ENCODE results near the gene TCF7. TPM values are rescaled to one million over a fixed set of nuclear protein-coding genes. Genes with fewer than 3 reads are reported as not detected.

Gene TCF7
- total RNA-seq, 2 experiments from 2014 or later, result 0.97 to 1.1 TPM

DNA sequence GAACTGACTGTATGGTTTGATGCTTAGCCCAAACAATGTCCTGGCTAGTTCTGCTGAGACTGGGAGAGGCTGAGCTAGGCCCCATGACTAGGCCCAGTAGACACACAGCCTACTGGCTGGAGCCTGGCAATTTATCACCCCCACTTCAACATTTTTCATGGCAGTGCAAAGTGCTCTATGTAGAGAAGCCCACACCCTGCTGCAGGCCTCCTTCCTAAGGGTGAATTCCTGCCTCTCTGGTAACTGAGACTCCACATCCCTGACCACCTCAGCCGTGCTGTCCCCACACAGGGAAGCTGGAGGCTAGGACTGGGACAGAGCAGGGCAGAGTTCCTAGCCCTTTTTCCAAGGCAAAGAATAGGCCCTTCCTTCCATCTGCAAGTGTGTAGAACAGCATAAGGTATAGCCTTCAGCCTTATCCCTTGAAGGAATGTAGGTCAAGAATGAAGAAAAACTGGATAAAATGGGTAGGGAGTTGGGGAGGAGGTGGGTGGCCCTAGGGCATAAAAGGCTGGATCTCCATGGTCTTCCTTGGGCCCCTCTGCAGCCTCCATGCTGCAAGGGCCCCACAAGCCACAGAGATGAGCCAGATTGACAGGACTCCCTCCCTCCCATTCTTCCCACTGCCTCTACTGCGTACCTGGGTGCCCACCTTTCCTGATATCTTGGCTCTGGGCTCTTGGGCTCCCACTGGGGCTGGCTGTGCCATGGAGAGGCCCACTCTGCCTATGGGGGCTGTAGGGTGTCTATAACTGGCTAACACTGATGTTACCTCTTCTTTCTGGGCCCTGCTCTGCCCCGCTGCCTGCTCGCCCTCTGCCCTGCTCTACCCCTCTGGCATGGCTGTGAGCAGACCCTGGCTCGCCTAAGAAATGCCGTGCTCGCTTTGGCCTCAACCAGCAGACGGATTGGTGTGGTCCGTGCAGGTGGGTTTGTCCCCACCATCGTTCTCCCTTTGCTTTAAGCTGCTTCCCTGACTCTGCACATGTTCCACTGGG lies 29.8 kb downstream of the TCF7 start:
- no peaks in the 10 kb centered on the region for H3K79me2 ChIP-seq (ENCODE audit: insufficient read depth, low read depth, low read length)
- ChIA-PET CTCF (ENCODE audit: unreplicated experiment) (no interaction called here), POLR2A (interaction anchor here (0.5 kb wide), 1 partner anchor 39 kb away, joined by 4 read pairs; no protein-coding TSS in a partner anchor)
- no peaks in the 10 kb centered on the region for H3K4me1 ChIP-seq (ENCODE audit: insufficient read depth, low read length, poor library complexity, severe bottlenecking)
- H3K4me3 ChIP-seq (ENCODE audit: low read depth, low read length, poor library complexity, severe bottlenecking), result no peak overlapping the region
- TF ChIP-seq, protein P1, sequence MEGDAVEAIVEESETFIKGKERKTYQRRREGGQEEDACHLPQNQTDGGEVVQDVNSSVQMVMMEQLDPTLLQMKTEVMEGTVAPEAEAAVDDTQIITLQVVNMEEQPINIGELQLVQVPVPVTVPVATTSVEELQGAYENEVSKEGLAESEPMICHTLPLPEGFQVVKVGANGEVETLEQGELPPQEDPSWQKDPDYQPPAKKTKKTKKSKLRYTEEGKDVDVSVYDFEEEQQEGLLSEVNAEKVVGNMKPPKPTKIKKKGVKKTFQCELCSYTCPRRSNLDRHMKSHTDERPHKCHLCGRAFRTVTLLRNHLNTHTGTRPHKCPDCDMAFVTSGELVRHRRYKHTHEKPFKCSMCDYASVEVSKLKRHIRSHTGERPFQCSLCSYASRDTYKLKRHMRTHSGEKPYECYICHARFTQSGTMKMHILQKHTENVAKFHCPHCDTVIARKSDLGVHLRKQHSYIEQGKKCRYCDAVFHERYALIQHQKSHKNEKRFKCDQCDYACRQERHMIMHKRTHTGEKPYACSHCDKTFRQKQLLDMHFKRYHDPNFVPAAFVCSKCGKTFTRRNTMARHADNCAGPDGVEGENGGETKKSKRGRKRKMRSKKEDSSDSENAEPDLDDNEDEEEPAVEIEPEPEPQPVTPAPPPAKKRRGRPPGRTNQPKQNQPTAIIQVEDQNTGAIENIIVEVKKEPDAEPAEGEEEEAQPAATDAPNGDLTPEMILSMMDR (conservative IDR thresholded peaks at IDR 0.05; ENCODE audit: low read length), result no peak
- no peak for TF ChIP-seq EZH2phosphoT487 (IDR thresholded peaks at IDR 0.05; ENCODE audit: borderline replicate concordance, low read depth, low read length)
- intact Hi-C loops (cut with micrococcal nuclease; ENCODE audit: unreplicated experiment), result no loop called here
- H3K9me3 ChIP-seq (ENCODE audit: low read length), result no peaks in the 10 kb centered on the region
- H4K20me1 ChIP-seq (ENCODE audit: insufficient read depth, low read length), result no peaks in the 10 kb centered on the region
- peaks cover 65% of the 10 kb centered on the region for H3K36me3 ChIP-seq (ENCODE audit: insufficient read depth, low read length)
- no peak for DNase-seq (ENCODE audit: low spot score)
- H2AFZ ChIP-seq (ENCODE audit: low read length), result no peak overlapping the region
- BruUV-seq (replicated peaks), result no TSS peak
- H3K9me2 ChIP-seq (ENCODE audit: insufficient read depth, low read length), result no peaks in the 10 kb centered on the region
- no peak overlapping the region for H3K4me2 ChIP-seq (ENCODE audit: low read length)
- no peak overlapping the region for H3K27ac ChIP-seq (ENCODE audit: low read depth, low read length, poor library complexity, severe bottlenecking)

DNA sequence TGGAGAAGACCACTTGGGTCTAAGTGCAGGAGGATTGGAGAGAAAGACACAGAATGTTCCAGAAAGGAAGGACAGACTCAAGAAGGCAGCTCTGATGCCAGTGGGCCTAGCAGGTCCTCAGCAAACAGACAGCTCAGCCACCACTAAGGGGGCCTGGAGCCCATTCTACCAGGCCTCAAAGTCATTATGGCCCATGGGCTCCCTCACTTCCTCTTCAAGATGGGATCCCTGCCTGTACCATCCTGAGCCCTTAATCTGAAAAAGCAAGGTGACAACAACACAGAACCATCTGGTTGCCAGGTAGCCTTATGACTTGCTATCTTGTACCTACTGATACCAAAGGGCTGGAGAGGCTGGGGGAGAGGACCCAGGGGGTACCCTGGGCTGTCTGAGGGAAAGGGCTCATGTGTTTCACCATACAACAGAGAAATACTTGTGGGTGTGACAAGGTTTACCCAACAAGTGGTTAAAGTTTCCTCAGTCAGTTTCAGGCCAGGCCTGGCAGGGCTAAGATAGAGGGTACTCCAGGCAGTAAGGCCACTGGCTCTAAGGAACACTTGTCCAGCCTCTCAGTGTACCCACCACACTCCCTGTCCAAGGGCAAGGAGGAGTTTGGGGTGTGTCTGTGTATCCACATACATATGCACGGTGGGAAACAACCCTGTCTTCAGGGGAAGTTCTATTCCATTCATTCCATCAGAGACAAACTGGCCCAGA lies 30.7 kb downstream of the TCF7 start:
- peaks cover 68% of the 10 kb centered on the region for H3K36me3 ChIP-seq (ENCODE audit: insufficient read depth, low read length)
- BruUV-seq (replicated peaks), result no TSS peak
- POLR2A ChIA-PET, result no interaction called here
- H2AFZ ChIP-seq (ENCODE audit: low read length), result no peak overlapping the region
- DNase-seq (ENCODE audit: low spot score), result no peak
- H3K27ac ChIP-seq (ENCODE audit: low read depth, low read length, poor library complexity, severe bottlenecking), result no peak overlapping the region
- H3K4me3 ChIP-seq (ENCODE audit: low read depth, low read length, poor library complexity, severe bottlenecking), result no peak overlapping the region
- no peaks in the 10 kb centered on the region for H3K4me1 ChIP-seq (ENCODE audit: insufficient read depth, low read length, poor library complexity, severe bottlenecking)
- no peaks in the 10 kb centered on the region for H3K79me2 ChIP-seq (ENCODE audit: insufficient read depth, low read depth, low read length)
- no peaks in the 10 kb centered on the region for H3K9me3 ChIP-seq (ENCODE audit: low read length)
- no peaks in the 10 kb centered on the region for H3K9me2 ChIP-seq (ENCODE audit: insufficient read depth, low read length)
- TF ChIP-seq, protein P1 (conservative IDR thresholded peaks at IDR 0.05; ENCODE audit: low read length), result no peak
- no peak for TF ChIP-seq EZH2phosphoT487 (IDR thresholded peaks at IDR 0.05; ENCODE audit: borderline replicate concordance, low read depth, low read length)
- intact Hi-C loops (cut with micrococcal nuclease; ENCODE audit: unreplicated experiment), result no loop called here
- CTCF ChIA-PET (ENCODE audit: unreplicated experiment), result no interaction called here
- no peak overlapping the region for H3K4me2 ChIP-seq (ENCODE audit: low read length)
- no peaks in the 10 kb centered on the region for H4K20me1 ChIP-seq (ENCODE audit: insufficient read depth, low read length)

Data from OCI-LY7 (cell line).